ENCODE measurements around the gene LRP3.
A peak's percentile ranks its signal among the peaks of the same experiment; 100 is the strongest.
"Not testable (repeated sequence)": the region's sequence is repeated elsewhere in the genome, so short reads cannot be mapped to it uniquely, and the experiment has no call there.

Gene LRP3

GRCh38 chr19:33176670-33177416 lies 17.3 kb upstream of the LRP3 start:
- DNase-seq = peak; percentile 99

- no peak for DNase-seq
Measured at GRCh38 chr19:33177417-33177979, 16.6 kb upstream of the LRP3 start.

GRCh38 chr19:33186431-33187182 lies 7.5 kb upstream of the LRP3 start:
- no peak for DNase-seq

DNA sequence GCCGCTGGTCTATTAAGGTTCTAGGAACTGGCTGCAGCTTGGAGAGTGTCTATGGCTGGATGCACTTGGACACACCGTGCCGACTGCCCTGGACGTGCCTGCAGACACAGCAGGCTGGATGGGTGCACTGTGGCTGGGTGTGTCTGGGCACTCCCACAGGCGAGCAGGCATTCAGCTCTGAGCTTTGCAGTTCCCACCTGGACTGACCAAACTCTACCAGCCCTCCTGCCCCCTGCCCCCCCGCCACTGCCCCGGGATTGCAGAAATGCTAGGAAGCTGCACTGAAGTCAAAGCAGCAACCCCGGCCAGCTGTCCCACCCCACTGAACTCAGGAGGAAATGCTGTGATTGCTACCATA lies 7.0 kb upstream of the LRP3 start:
- no peak for DNase-seq

GRCh38 chr19:33189453-33189852 lies 4.7 kb upstream of the LRP3 start:
- no peak for DNase-seq

DNA sequence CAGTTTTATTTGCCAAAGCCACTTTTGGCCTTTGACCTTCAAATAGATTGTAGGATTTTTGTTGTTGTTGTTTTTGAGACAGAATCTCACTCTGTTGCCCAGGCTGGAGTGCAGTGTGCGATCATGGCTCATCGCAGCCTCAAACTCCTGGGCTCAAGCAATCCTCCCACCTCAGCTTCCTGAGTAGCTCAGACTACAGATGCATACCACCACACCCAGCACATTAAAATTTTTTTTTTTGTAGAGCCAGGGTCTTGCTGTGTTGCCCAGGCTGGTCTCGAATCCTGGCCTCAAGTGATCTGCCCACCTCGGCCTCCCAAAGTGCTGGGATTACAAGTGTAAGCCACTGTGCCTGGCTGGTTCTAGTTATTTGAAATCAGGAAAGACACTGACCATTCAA lies 3.0 kb upstream of the LRP3 start:
- DNase-seq = not testable (repeated sequence)

DNA sequence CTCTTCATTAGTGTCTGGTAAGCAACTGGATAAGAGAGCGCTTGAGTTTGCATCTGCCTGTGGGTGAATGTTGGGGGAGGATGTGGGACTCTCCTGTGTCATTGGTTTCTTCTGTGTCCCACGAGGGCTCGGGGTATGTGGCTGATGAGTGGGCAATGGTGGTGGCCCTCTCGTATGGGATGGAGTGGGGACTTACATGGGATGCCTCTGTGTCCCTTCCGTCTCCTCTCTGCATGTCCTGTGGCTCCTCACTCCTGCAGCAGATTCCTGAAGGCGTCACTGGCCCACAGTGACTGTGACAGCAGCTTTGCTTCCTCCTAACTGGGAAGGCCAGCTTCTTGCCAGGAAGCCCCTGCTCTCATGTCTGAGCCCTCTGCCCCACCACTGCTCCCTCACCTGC lies 2.6 kb upstream of the LRP3 start:
- DNase-seq = no peak

- no peak for DNase-seq
Measured at GRCh38 chr19:33192010-33192409, 2.1 kb upstream of the LRP3 start.

DNA sequence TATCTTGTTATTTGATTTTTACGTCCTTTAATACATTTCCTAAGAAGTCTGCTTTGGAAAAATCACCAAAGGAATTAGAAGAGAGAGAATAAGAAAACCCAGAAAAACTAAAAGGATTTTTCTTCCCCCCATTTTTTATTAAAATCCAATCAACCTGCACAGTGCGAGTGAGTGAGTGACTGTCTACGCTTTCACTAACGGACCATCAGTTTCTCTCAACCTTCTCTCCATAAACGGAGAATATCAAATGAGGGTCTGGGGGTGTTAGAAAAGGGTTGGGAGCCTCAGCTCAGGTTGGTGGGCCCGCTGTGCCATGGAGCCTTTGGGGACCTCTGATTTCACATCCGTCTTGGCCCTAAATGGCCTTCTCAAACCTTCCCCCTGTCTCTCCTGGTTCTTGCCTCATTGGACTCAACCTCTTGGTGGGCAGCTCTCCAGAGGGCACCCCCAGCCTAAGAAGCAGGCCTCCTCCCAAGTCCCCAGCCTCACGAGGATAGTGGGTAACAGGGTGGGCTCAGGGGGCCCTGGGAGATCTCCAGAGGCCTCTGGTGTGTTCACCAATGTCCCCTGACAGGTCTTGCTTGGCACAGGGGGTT lies 763 bp upstream of the LRP3 start:
- no peak for DNase-seq

GRCh38 chr19:33194532-33194885 lies 379 bp downstream of the LRP3 start:
- DNase-seq = no peak

DNA sequence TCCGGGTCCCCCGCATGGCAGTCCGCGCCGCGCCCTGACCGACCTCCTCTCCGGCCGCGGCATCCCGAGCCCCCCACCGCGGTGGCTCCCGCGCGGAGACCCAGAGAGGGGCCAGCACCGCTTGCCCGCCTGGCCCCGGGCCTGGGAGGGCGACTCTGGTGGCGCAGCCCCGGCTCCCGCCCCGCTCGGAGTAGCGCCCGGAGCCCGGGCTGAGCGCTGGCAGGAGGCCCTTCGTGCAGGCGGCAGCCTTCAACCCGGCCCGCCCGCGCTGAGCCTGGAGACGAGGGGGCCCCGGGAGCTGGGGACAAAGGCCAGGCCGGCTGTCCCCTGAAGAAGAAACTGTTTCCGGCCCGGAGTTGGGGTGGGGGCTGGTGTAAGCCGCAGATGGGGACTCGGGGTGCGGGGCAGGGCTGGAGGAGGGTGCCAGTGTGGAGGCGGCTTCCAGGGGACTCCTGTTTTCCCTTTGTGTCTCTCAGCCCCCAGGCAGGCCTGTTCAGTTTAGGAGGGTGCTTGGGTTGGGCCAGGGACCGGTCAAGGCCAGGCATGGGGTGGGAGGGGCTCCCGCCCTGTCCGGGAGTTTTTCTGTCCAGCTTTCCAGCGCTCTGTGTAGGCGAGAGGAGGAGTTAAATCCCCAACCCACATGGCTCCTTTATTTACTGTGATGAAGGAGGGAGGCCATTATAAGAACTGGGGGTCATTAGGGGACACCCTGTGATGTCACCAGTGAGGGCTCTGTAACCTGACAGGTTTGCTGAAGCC lies 935 bp downstream of the LRP3 start:
- DNase-seq = no peak

DNA sequence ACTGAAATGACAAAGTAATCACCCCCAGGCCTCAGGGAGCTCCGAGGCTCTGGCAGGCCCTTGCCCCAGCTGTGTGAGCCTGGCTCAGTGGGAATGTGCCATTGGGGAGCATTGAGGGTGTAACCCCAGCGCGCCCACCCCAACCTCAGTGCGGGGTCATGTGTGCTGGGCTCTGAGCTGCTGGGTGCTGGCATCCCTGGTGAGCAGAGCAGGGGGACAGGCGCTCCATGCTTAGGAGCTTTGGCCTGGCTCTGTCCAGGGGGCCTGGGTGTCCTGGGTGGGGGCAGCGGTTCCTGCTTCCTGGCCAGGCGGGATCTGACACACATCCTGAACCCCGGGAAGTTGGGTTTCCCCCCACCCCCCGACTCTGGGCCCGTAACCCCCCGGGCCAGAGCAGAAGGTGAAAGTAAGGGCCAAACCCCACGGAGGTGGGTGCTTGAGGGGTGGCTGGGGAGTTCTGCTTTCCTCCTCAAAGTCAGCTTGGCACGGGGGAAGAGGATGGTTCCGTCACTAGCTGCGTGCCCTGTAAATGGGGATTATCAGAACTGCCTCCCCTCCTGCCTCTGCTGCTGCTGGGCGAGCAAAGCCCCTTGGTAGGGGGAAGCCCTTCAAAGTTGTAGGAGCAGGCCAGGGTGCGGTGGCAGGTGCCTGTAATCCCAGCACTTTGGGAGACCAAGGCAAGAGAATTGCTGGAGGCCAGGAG lies 1.7 kb downstream of the LRP3 start:
- DNase-seq = no peak

GRCh38 chr19:33196446-33197193 lies 2.5 kb downstream of the LRP3 start:
- no peak for DNase-seq

DNA sequence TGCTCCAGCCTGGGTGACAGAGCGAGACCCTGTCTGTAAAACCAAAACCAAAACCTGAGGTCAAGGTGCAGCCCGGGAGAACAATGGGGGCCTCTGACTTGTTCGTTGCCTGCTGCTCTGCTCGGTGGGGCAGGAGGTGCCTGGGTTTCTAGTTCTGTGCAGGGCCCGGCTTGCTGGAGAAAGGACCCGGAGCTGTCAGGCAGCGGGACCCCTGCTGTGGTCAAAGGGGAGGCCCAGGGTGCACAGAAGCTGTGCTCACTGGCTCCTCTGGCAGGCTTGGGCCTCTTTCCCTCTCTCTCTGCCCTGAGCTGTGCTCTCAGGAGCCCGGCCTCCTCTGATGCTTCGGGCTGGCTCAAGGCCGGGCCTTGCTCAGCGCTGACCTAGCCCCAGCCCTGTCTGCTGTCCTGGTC lies 3.5 kb downstream of the LRP3 start:
- no peak for DNase-seq

DNA sequence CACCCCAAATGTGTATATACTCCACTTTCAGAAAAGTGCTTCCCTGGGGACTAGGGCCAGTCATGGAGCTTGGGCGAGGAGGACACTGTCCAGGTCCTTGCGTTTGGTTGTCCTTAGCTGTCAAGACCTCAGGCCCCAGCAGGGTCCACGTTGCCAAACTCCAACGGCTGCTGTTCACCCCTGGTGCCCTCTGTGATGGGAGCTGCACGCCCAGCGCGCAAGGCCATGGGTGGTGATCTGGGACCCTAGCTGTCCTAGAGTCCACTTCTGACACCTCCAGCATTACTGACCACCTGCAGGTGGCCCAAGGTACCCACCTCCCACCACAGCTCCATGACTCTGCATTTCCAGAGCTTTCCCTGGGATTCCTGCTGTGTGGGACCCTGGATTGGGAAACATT lies 4.0 kb downstream of the LRP3 start:
- no peak for DNase-seq

GRCh38 chr19:33199441-33200265 lies 5.5 kb downstream of the LRP3 start:
- no peak for DNase-seq

- DNase-seq = no peak
Measured at GRCh38 chr19:33201473-33201872, 7.3 kb downstream of the LRP3 start.

- no peak for DNase-seq
Measured at GRCh38 chr19:33201886-33202545, 7.9 kb downstream of the LRP3 start.

DNA sequence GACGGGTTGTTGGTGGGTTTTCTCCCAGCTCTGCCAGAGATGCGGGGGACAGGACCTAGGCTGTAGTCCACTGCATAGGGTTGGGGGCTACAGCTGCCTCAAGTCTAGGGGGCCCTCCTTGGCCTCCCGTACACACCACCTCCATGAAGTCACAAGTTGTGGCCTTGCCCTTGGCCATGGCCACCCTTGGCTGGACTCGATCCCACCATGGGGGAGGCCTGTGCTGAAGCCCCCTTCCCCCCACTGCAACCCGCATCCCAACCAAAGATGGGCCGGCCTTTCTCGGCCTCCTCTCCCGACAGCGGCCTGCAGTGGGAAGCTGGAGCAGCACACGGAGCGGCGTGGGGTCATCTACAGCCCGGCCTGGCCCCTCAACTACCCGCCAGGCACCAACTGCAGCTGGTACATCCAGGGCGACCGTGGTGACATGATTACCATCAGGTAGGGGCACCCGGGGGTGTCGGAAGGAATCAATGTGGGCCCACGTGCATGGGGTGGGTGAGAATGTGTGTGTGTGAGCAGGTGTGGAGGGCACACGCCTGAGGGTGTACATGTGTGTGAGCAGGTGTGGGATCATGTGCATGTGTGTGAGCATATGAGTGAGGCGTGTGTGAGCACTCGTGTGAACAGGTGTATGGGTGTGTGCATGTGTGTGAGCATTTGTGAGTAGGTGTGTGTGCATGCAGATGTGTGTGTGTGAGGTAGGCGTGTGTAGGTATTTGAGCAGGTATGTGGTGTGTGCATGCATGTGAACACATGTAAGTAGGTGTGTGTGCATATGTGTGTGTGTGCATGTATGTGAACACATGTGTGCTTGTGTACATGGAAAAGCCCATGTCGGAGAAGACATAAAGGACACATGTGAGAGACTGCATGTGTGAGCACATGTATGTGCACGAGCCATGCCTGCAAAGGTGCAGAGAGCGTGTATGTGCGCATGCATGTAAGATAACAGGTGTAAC lies 8.7 kb downstream of the LRP3 start:
- no peak for DNase-seq
